HepG2 (cell line): ENCODE results near the gene ELMOD1. TPM values are rescaled to one million over a fixed set of nuclear protein-coding genes. Genes with fewer than 3 reads are reported as not detected.

ENCODE experiments used
- ARHGAP35 ChIP-seq: sonication (generic); formaldehyde crosslinking; IDR thresholded peaks from 2 replicates; pipeline ENCODE4 v1.9.0; 2022; ENCODE audit warnings: mild to moderate bottlenecking, inconsistent platforms, moderate library complexity, missing genetic modification reagents, borderline replicate concordance
- ARNT ChIP-seq: fragments of 450-650 bp; IDR thresholded peaks from 2 replicates; pipeline ENCODE4 v1.6.1; 2017
- CEBPG ChIP-seq: IDR thresholded peaks from 2 replicates; pipeline ENCODE4 v1.6.1; 2016
- HHEX ChIP-seq: IDR thresholded peaks from 2 replicates; pipeline ENCODE4 v1.6.1; 2016; ENCODE audit warnings: control low read depth
- HIVEP1 ChIP-seq: sonication (generic); formaldehyde crosslinking; IDR thresholded peaks from 2 replicates; pipeline ENCODE4 v1.4.0; 2020; ENCODE audit warnings: mild to moderate bottlenecking, missing genetic modification reagents
- HOXA9 ChIP-seq: sonication (generic); formaldehyde crosslinking; IDR thresholded peaks from 2 replicates; pipeline ENCODE4 v1.8.1; 2022; ENCODE audit warnings: missing genetic modification reagents, mild to moderate bottlenecking, moderate library complexity, borderline replicate concordance
- MIER2 ChIP-seq: IDR thresholded peaks from 2 replicates; pipeline ENCODE4 v1.6.1; 2016; ENCODE audit warnings: missing biosample characterization, missing genetic modification reagents
- PAWR ChIP-seq: sonication (generic); formaldehyde crosslinking; IDR thresholded peaks from 2 replicates; pipeline ENCODE4 v1.4.0; 2020; ENCODE audit warnings: missing genetic modification reagents, mild to moderate bottlenecking, borderline replicate concordance
- PRPF4 ChIP-seq: fragments of 200-400 bp; formaldehyde crosslinking; IDR thresholded peaks from 2 replicates; pipeline ENCODE4 v1.6.1; 2016; ENCODE audit warnings: low read length, low read depth; ENCODE audit not compliant: poor library complexity, severe bottlenecking
- RAD21 ChIP-seq: fragments of 450-650 bp; formaldehyde crosslinking; IDR thresholded peaks from 2 replicates; pipeline ENCODE4 v1.5.0; 2020; ENCODE audit warnings: mild to moderate bottlenecking
- RFX3 ChIP-seq: IDR thresholded peaks from 2 replicates; pipeline ENCODE4 v1.6.1; 2016; ENCODE audit warnings: missing biosample characterization, missing genetic modification reagents
- SALL2 ChIP-seq: sonication (generic); formaldehyde crosslinking; IDR thresholded peaks from 2 replicates; pipeline ENCODE4 v1.8.1; 2023; ENCODE audit warnings: mild to moderate bottlenecking, missing genetic modification reagents, inconsistent platforms
- SAP130 ChIP-seq: IDR thresholded peaks from 2 replicates; pipeline ENCODE4 v1.6.1; 2016; ENCODE audit warnings: low read depth
- ZNF24 ChIP-seq: fragments of 450-650 bp; IDR thresholded peaks from 2 replicates; pipeline ENCODE4 v1.6.1; 2017; ENCODE audit warnings: antibody characterized with exemption, mild to moderate bottlenecking
- polyA plus RNA-seq, 8 experiments: library from polyadenylated mRNA; depleted of rRNA in 3 of 8; stranded (reverse) in 7 of 8; unstranded in 1 of 8; fragments of >200 nt; fragmentation: Illumina TruSeq in 4 of 8; extraction: Trizol in 4 of 8; gene quantifications; 2 replicates each; pipeline versions ENCODE4 v1.2.1 to v1.2.3, GENCODE V29; 2011 to 2016; ENCODE audit warnings: low read depth in 4 of 8, missing spikeins in 1 of 8, mixed read lengths in 1 of 8; ENCODE audit not compliant: insufficient read depth in 1 of 8
- total RNA-seq, 5 experiments: library from RNA; depleted of rRNA; stranded (reverse); fragments of >200 nt; fragmentation: Illumina TruSeq; extraction: Trizol; gene quantifications; 2 replicates each; pipeline ENCODE4 v1.2.3, GENCODE V29; 2016; ENCODE audit warnings: low read depth in 1 of 5
- TF ChIP-seq, protein P1 (sequence below): sonication (generic); formaldehyde crosslinking; IDR thresholded peaks from 2 replicates; pipeline ENCODE4 v1.8.0; 2022; ENCODE audit warnings: missing genetic modification reagents, mild to moderate bottlenecking, moderate library complexity, borderline replicate concordance
- TF ChIP-seq, protein P2 (sequence below): sonication (generic); formaldehyde crosslinking; IDR thresholded peaks from 2 replicates; pipeline ENCODE4 v1.5.0; 2020; ENCODE audit warnings: mild to moderate bottlenecking, missing genetic modification reagents
- TF ChIP-seq, protein P3 (sequence below): sonication (generic); formaldehyde crosslinking; IDR thresholded peaks from 2 replicates; pipeline ENCODE4 v1.4.0; 2020; ENCODE audit warnings: mild to moderate bottlenecking, low read depth, missing genetic modification reagents
- TF ChIP-seq, protein P4 (sequence below): sonication (generic); formaldehyde crosslinking; IDR thresholded peaks from 2 replicates; pipeline ENCODE4 v1.8.1; 2023; ENCODE audit warnings: mild to moderate bottlenecking, moderate library complexity, missing genetic modification reagents
- TF ChIP-seq, protein P5 (sequence below): sonication (generic); formaldehyde crosslinking; IDR thresholded peaks from 2 replicates; pipeline ENCODE4 v1.4.0; 2020; ENCODE audit warnings: missing genetic modification reagents, borderline replicate concordance

The ELMOD1 gene
- total and polyA plus RNA-seq, 2 of the 13 experiments (the other 11 are each of a cell fraction or from before 2014, with no cell fraction given): not detected

DNA sequence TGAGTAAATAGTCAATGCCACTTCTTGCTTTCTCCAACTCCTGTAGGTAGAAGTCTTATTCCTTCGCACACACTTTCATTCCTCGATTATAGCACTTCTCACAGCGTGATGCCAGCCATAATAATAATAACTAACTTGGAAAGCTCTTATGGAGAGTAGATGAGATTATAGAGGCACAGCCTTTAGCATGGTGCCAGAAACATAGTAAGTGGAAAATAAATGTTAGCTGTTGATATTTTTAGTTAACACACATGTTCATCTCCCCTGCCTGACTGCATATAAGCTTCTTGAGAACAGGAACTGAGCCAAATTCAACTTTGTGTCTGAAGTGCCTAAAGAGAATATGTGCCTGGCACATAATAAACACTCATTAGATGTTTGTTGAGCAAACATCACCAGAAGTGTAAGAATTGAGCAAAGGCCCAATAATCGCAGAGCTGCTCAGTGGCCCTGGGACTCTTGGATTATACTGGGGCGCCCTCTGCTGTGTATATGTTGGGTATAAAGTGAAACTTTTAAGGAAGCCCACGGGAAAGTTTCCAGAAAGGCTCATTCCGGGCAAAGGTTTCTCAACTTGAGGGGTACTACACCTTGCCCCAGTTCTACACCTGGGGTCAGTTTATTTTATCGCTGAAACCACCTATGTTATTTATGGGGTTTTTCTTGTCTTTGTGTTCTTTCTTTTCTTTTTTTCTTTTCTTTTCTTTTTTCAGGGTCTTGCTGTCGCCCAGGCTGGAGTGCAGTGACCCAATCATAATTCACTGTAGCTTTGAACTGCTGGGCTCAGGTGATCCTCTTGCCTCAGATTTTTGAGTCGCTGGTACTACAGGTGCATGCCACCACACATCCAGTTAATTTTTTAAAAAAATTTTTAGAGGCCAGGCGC, 98.6 kb downstream of the ELMOD1 start (continued):
- TF ChIP-seq PAWR (CRISPR knock-in tag) (no peak), HOXA9 (CRISPR knock-in tag) (no peak), ARHGAP35 (CRISPR knock-in tag) (no peak), MIER2 (CRISPR knock-in tag) (no peak), CEBPG (CRISPR knock-in tag) (0 out of 2 replicates have a peak, but pooled peaks have one; percentile 13), SAP130 (CRISPR knock-in tag) (0 out of 2 replicates have a peak, but pooled peaks have one; percentile 15), ZNF24 (no peak), PRPF4 (no peak), RAD21 (CRISPR knock-in tag) (peak; percentile 75), ARNT (no peak), HIVEP1 (CRISPR knock-in tag) (no peak), SALL2 (CRISPR knock-in tag) (no peak), HHEX (CRISPR knock-in tag) (no peak), RFX3 (CRISPR knock-in tag) (no peak)
- TF ChIP-seq, protein P1, sequence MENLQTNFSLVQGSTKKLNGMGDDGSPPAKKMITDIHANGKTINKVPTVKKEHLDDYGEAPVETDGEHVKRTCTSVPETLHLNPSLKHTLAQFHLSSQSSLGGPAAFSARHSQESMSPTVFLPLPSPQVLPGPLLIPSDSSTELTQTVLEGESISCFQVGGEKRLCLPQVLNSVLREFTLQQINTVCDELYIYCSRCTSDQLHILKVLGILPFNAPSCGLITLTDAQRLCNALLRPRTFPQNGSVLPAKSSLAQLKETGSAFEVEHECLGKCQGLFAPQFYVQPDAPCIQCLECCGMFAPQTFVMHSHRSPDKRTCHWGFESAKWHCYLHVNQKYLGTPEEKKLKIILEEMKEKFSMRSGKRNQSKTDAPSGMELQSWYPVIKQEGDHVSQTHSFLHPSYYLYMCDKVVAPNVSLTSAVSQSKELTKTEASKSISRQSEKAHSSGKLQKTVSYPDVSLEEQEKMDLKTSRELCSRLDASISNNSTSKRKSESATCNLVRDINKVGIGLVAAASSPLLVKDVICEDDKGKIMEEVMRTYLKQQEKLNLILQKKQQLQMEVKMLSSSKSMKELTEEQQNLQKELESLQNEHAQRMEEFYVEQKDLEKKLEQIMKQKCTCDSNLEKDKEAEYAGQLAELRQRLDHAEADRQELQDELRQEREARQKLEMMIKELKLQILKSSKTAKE: no peak
- TF ChIP-seq, protein P2, sequence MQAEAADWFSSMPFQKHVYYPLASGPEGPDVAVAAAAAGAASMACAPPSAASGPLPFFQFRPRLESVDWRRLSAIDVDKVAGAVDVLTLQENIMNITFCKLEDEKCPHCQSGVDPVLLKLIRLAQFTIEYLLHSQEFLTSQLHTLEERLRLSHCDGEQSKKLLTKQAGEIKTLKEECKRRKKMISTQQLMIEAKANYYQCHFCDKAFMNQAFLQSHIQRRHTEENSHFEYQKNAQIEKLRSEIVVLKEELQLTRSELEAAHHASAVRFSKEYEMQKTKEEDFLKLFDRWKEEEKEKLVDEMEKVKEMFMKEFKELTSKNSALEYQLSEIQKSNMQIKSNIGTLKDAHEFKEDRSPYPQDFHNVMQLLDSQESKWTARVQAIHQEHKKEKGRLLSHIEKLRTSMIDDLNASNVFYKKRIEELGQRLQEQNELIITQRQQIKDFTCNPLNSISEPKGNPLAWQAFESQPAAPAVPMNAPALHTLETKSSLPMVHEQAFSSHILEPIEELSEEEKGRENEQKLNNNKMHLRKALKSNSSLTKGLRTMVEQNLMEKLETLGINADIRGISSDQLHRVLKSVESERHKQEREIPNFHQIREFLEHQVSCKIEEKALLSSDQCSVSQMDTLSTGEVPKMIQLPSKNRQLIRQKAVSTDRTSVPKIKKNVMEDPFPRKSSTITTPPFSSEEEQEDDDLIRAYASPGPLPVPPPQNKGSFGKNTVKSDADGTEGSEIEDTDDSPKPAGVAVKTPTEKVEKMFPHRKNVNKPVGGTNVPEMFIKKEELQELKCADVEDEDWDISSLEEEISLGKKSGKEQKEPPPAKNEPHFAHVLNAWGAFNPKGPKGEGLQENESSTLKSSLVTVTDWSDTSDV (CRISPR knock-in tag): no peak
- TF ChIP-seq, protein P3, sequence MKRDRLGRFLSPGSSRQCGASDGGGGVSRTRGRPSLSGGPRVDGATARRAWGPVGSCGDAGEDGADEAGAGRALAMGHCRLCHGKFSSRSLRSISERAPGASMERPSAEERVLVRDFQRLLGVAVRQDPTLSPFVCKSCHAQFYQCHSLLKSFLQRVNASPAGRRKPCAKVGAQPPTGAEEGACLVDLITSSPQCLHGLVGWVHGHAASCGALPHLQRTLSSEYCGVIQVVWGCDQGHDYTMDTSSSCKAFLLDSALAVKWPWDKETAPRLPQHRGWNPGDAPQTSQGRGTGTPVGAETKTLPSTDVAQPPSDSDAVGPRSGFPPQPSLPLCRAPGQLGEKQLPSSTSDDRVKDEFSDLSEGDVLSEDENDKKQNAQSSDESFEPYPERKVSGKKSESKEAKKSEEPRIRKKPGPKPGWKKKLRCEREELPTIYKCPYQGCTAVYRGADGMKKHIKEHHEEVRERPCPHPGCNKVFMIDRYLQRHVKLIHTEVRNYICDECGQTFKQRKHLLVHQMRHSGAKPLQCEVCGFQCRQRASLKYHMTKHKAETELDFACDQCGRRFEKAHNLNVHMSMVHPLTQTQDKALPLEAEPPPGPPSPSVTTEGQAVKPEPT (CRISPR knock-in tag): no peak
- TF ChIP-seq, protein P4, sequence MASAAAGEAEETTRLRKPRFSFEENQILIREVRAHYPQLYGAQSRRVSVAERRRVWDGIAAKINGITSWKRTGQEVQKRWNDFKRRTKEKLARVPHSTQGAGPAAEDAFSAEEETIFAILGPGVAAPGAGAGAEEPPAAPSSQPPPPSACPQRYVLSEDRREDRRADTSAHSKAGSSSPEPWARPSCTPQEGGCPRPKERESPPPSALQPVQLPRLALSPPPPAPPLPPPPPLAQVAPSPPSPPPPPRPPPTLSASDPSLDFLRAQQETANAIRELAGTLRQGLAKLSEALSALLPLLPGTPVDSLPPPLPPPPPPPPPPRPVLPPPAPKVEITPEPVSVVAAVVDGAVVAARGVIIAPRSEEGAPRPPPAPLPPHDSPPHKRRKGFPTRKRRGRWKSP (CRISPR knock-in tag): peak; percentile 41; the same call in 1 of the 2 replicates
- TF ChIP-seq, protein P5, sequence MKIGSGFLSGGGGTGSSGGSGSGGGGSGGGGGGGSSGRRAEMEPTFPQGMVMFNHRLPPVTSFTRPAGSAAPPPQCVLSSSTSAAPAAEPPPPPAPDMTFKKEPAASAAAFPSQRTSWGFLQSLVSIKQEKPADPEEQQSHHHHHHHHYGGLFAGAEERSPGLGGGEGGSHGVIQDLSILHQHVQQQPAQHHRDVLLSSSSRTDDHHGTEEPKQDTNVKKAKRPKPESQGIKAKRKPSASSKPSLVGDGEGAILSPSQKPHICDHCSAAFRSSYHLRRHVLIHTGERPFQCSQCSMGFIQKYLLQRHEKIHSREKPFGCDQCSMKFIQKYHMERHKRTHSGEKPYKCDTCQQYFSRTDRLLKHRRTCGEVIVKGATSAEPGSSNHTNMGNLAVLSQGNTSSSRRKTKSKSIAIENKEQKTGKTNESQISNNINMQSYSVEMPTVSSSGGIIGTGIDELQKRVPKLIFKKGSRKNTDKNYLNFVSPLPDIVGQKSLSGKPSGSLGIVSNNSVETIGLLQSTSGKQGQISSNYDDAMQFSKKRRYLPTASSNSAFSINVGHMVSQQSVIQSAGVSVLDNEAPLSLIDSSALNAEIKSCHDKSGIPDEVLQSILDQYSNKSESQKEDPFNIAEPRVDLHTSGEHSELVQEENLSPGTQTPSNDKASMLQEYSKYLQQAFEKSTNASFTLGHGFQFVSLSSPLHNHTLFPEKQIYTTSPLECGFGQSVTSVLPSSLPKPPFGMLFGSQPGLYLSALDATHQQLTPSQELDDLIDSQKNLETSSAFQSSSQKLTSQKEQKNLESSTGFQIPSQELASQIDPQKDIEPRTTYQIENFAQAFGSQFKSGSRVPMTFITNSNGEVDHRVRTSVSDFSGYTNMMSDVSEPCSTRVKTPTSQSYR (CRISPR knock-in tag): no peak
- TF ChIP-seq, all 625 proteins: peak for 9
